ENCODE results near the gene ANO9.

ANO9 gene

DNA sequence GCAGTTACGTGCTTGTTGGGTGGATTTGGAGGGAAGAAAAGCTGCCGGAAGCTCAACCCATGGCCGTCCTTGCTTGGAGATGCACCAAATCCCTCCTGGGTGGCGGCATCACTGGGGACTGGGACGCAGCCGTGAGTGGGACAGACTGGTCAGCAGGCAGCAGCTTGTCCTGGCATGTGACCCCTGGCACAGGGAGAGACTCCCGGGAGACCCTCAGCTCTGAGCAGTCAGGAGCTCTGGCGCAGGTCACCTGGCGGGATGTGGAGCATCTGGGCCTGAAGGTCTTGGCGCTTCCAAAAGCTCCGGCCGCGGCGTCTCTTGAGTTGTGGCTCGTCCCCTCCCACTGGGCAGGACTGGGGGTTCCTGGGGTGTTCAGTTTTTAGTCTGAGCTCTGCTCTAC is 34.6 kb upstream of the ANO9 start:
- H3K4me3 ChIP-seq (ENCODE audit: low read depth, low read length) = no peak overlapping the region
- TF ChIP-seq, protein P1, sequence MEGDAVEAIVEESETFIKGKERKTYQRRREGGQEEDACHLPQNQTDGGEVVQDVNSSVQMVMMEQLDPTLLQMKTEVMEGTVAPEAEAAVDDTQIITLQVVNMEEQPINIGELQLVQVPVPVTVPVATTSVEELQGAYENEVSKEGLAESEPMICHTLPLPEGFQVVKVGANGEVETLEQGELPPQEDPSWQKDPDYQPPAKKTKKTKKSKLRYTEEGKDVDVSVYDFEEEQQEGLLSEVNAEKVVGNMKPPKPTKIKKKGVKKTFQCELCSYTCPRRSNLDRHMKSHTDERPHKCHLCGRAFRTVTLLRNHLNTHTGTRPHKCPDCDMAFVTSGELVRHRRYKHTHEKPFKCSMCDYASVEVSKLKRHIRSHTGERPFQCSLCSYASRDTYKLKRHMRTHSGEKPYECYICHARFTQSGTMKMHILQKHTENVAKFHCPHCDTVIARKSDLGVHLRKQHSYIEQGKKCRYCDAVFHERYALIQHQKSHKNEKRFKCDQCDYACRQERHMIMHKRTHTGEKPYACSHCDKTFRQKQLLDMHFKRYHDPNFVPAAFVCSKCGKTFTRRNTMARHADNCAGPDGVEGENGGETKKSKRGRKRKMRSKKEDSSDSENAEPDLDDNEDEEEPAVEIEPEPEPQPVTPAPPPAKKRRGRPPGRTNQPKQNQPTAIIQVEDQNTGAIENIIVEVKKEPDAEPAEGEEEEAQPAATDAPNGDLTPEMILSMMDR (conservative IDR thresholded peaks at IDR 0.05; ENCODE audit: low read depth, low read length) = no peak
- no peak for DNase-seq (ENCODE audit: low read depth)

DNA sequence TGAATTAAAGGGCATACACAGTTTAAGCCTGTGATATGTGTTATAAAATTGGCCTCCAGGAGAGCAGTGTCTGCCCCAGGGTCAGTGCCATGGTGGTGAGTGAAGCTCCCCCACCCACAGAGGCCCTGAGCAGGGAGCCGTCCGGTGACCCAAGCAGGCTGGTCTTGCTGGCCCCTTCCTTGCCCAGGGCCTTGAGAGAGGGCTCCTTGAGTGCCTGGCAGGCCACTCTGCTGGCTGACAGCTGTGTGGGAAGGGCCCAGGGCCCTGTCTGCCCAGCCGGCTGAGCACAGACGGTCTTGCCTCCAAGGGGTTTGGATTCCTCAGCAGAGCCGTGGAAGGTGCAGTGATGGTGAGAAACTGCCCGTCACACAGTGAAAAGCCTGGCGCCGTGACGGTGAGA is 34.1 kb upstream of the ANO9 start:
- no peak overlapping the region for H3K4me3 ChIP-seq (ENCODE audit: low read depth, low read length)
- TF ChIP-seq, protein P1 (conservative IDR thresholded peaks at IDR 0.05; ENCODE audit: low read depth, low read length) = no peak
- DNase-seq (ENCODE audit: low read depth) = no peak

DNA sequence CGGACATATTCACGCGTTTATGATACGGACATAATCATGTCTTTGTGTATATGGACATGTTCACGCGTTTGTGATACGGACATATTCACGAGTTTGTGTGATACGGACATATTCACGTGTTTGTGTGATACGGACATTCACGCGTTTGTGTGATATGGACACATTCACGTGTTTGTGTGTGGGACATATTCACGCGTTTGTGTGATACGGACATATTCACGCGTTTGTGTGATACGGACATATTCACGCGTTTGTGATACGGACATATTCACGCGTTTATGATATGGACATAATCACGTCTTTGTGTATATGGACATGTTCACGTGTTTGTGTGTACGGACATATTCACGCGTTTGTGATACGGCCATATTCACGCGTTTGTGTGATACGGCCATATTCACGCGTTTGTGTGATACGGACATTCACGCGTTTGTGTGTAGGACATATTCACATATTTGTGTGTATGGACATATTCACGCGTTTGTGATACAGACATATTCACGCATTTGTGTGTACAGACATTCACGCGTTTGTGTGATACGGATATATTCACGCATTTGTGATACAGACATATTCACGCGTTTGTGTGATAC is 33.2 kb upstream of the ANO9 start:
- no peak for DNase-seq (ENCODE audit: low read depth)
- TF ChIP-seq, protein P1 (conservative IDR thresholded peaks at IDR 0.05; ENCODE audit: low read depth, low read length) = no peak
- H3K4me3 ChIP-seq (ENCODE audit: low read depth, low read length) = no peak overlapping the region

DNA sequence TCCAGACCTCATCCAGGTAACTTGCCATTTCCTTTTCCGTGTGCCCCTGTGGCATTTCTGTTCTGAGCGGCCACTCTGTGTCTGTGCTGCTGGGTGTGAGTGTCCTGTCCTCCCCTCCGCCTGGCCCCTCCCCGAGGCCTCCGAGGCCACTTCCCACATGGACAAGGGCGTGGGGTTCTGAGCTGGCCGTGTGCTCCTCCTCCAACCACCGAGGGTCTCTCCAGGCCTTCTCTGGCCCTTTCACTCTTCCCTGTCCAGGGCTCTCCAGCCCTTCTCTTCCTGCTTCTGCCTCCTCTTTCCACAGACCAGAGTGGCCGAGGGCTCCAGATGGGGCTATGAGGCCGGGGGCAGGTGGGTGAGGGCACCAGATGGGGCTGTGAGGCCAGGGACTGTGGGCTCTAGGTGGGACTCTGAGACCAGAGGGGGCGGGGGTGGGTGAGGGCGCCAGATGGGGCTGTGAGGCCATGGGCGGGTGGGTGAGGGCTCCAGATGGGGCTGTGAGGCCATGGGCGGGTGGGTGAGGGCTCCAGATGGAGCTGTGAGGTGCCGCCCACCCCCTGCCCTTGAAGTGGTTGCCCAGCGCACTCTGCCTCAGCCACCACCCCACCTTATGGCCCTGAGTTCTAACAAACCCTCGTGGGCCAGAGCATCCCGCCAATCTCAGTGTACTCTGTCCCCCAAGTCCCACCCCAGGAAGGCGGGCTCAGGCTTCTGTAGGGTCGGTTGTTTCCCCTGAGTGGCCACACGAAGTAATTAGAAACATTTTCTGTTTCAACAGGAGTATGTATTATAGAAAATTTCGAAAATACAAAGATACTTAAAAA is 32.4 kb upstream of the ANO9 start:
- TF ChIP-seq, protein P1 (conservative IDR thresholded peaks at IDR 0.05; ENCODE audit: low read depth, low read length) = no peak
- DNase-seq (ENCODE audit: low read depth) = no peak
- no peak overlapping the region for H3K4me3 ChIP-seq (ENCODE audit: low read depth, low read length)

DNA sequence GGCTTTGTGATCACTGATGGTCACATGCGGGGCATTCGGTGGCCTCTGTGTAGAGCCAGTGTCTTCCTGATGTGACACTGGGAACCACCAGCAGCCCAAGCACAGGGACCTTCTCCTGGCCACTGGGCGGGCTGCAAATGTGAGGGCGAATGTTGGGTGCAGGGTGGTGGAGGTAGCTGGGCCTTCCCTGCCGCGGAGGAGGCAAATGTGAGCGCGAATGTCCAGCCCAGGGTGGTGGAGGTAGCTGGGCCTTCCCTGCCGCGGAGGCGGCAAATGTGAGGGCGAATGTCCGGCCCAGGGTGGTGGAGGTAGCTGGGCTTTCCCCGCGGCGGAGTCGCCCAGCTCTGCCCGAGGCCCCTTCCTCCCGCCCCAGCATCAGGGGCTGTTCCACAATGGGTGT is 31.6 kb upstream of the ANO9 start:
- no peak overlapping the region for H3K4me3 ChIP-seq (ENCODE audit: low read depth, low read length)
- DNase-seq (ENCODE audit: low read depth) = no peak
- TF ChIP-seq, protein P1 (conservative IDR thresholded peaks at IDR 0.05; ENCODE audit: low read depth, low read length) = no peak

DNA sequence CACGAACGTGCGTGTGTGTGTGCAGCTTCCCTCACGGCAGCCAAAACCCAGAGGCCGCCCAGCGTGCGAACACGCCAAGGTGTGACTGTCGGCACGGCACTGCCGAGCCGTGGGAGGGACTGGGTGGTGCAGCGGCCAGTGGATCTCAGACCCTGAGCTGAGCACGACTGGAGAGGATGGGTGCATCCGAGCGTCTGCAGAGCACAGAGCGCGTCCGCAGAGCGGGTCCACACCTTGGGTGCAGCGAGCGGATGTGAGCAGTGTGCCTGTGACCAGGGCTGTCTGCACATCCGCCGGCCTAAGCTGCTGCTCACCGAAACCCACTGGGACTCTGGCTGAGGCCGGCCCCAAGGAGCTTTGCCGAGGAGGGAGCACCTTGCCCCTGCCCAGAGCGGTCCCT is 31.0 kb upstream of the ANO9 start:
- H3K4me3 ChIP-seq (ENCODE audit: low read depth, low read length) = no peak overlapping the region
- DNase-seq (ENCODE audit: low read depth) = no peak
- TF ChIP-seq, protein P1 (conservative IDR thresholded peaks at IDR 0.05; ENCODE audit: low read depth, low read length) = no peak

DNA sequence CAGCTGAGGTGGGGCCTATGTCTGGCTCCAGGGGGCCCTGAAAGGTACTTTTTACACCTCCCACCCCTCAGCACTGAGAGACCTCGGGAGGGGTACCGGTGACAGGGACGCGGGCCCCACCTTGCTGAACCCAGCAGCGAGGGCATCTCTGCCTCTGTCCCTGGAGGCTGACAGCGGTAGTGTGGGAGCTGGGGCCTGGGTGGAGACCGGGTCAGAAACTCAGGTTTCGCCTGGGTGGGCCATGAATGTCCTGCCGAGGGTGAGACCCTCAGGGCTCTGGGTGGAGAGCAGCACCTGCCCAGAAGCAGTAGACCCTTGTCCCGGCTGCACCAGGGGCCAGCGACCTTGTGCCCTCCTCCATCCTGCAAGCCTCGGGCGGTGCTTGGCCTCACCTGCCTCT is 30.5 kb upstream of the ANO9 start:
- no peak for DNase-seq (ENCODE audit: low read depth)
- TF ChIP-seq, protein P1 (conservative IDR thresholded peaks at IDR 0.05; ENCODE audit: low read depth, low read length) = no peak
- no peak overlapping the region for H3K4me3 ChIP-seq (ENCODE audit: low read depth, low read length)

Data from choroid plexus epithelial cell (primary cell).